ENCODE data around the gene ABCC1. TPM values are rescaled to one million over a fixed set of nuclear protein-coding genes. Genes with fewer than 3 reads are reported as not detected.
A peak's percentile ranks its signal among the peaks of the same experiment; 100 is the strongest.

The ABCC1 gene
- total and polyA plus RNA-seq, 2 of the 4 experiments (the other 2 are of a cell fraction) = 39.4 to 66.0 TPM

- TF ChIP-seq POLR2A (IDR thresholded peaks at IDR 0.05; ENCODE audit: low read depth, low read length) (no peak), CEBPB (IDR thresholded peaks at IDR 0.05; ENCODE audit: low read depth, low read length) (no peak), FOS (IDR thresholded peaks at IDR 0.05; ENCODE audit: low read depth, low read length) (no peak), MAZ (IDR thresholded peaks at IDR 0.05; ENCODE audit: borderline replicate concordance, low read depth, low read length) (no peak), MAFK (IDR thresholded peaks at IDR 0.05; ENCODE audit: low read depth, low read length) (no peak), CTCF (conservative IDR thresholded peaks at IDR 0.05; ENCODE audit: low read depth, low read length) (no peak), MXI1 (IDR thresholded peaks at IDR 0.05; ENCODE audit: borderline replicate concordance, low read depth, low read length) (no peak), RFX5 (IDR thresholded peaks at IDR 0.05; ENCODE audit: low read depth, low read length) (no peak)
- Histone ChIP-seq H3K23ac (ENCODE audit: low read depth, low read length) (no peak overlapping the region), H3K9ac (ENCODE audit: low read depth, low read length) (no peak overlapping the region), H4K91ac (ENCODE audit: insufficient read depth, low read depth, low read length) (no peak overlapping the region), H4K5ac (ENCODE audit: low read depth, low read length) (0 out of 2 replicates have a peak overlapping the region, but pooled peaks have one; percentile 19), H2BK20ac (ENCODE audit: low read depth, low read length) (no peak overlapping the region), H3K9me1 (ENCODE audit: insufficient read depth, low read length) (no peaks in the 10 kb centered on the region), H4K8ac (ENCODE audit: low read depth in 2 of 2, low read length in 2 of 2) (no peak overlapping the region; a peak in 1 of 4 replicates), H2AFZ (replicated peaks; ENCODE audit: low read length, poor library complexity) (no peak overlapping the region), H3K56ac (ENCODE audit: extremely low read depth, insufficient read depth, low read length) (no peak overlapping the region), H2AK5ac (ENCODE audit: low read depth, low read length) (no peak overlapping the region), H4K20me1 (ENCODE audit: insufficient read depth, low read length) (no peaks in the 10 kb centered on the region), H3K27ac (ENCODE audit: insufficient read depth, low read length) (no peak overlapping the region), H2BK120ac (ENCODE audit: low read depth, low read length) (no peak overlapping the region), H3K4me3 (ENCODE audit: insufficient read depth, low read depth, low read length) (no peak overlapping the region), H3K4me1 (ENCODE audit: control insufficient read depth, insufficient read depth, low read length) (no peaks in the 10 kb centered on the region), H3K4me2 (ENCODE audit: low read depth, low read length) (no peak overlapping the region), H3K4ac (ENCODE audit: low read depth, low read length) (no peak overlapping the region), H3K79me1 (ENCODE audit: low read depth in 1 of 2, low read length in 2 of 2) (no peaks in the 10 kb centered on the region), H3K36me3 (ENCODE audit: control insufficient read depth, insufficient read depth, low read length) (no peaks in the 10 kb centered on the region), H2AK9ac (replicated peaks; ENCODE audit: low read depth, low read length, poor library complexity) (no peak overlapping the region), H3K9me3 (ENCODE audit: control insufficient read depth, insufficient read depth, low read length) (no peaks in the 10 kb centered on the region), H3K14ac (replicated peaks; ENCODE audit: low read depth, low read length) (no peak overlapping the region), H3K27me3 (ENCODE audit: control insufficient read depth, insufficient read depth, low read length) (no peaks in the 10 kb centered on the region), H2BK5ac (ENCODE audit: low read depth, low read length, poor library complexity, severe bottlenecking) (no peak overlapping the region), H3K18ac (ENCODE audit: low read depth, low read length) (no peak overlapping the region), H2BK15ac (ENCODE audit: low read depth, low read length) (no peak overlapping the region)
- ATAC-seq (ENCODE audit: low read depth) (no peak), DNase-seq (no peak)
- POLR2A ChIA-PET (ENCODE audit: unreplicated experiment) = no interaction called here
- intact Hi-C loops (cut with micrococcal nuclease) = no loop called here
- WGBS, 2 experiments (ENCODE audit: extremely low coverage in 2 of 2, insufficient read length in 1 of 2) = no CpG with 5 or more reads among the region's 7 CpGs
- no TSS peak for BruUV-seq (replicated peaks)
- in situ Hi-C loops (cut with MboI; ENCODE audit: low sequenced_read_pairs) = no loop called here
- dilution Hi-C loops (cut with HindIII; ENCODE audit: low sequenced_read_pairs, unreplicated experiment) = no loop called here
- CTCF ChIA-PET = no interaction called here
These were observed 36.2 kb upstream of the ABCC1 start for GRCh38 chr16:15913046-15913698.

All from IMR-90 (cell line).